NB4 (cell line): ENCODE data around the gene TRAF5.

Source experiments
- CTCF ChIP-seq: IDR thresholded peaks from one replicate; pipeline ENCODE4 v1.5.1; 2012; ENCODE audit warnings: low read depth, low read length
- MAX ChIP-seq: IDR thresholded peaks from 2 replicates; pipeline ENCODE4 v1.6.1; 2011; ENCODE audit warnings: low read depth, low read length
- MYC ChIP-seq: IDR thresholded peaks from 2 replicates; pipeline ENCODE4 v1.6.1; 2011; ENCODE audit warnings: low read depth, low read length
- POLR2A ChIP-seq: IDR thresholded peaks from 2 replicates; pipeline ENCODE4 v1.6.1; 2011; ENCODE audit warnings: mild to moderate bottlenecking; ENCODE audit not compliant: insufficient read length; ENCODE audit errors: extremely low read depth

GRCh38 chr1:211333906-211334305, 7.3 kb downstream of the TRAF5 start:
- no peak for TF ChIP-seq CTCF
- no peak for TF ChIP-seq POLR2A
- TF ChIP-seq MAX: no peak
- no peak for TF ChIP-seq MYC
